SK-N-SH (cell line): ENCODE data around the gene OR6C4. TPM values are rescaled to one million over a fixed set of nuclear protein-coding genes. Genes with fewer than 3 reads are reported as not detected.

Experiments
- CTCF ChIA-PET: fragments of 300-600, 350-600 bp; formaldehyde crosslinking; extraction: SDS; loops from one replicate; lab custom pipeline; 2021; lab: Yijun Ruan, JAX
- POLR2A ChIA-PET: fragments of 350-600 bp; sonication (Branson Sonifier 250); formaldehyde crosslinking; extraction: SDS; loops from one replicate; lab custom pipeline; 2020; ENCODE audit warnings: antibody characterized with exemption, inconsistent platforms; lab: Yijun Ruan, JAX
- DNase-seq: peaks from one replicate; pipeline ENCODE4 v3.0.0; 2012
- H2AFZ ChIP-seq: fragments of 200-600 bp; sonication (generic); 2 replicates; pipeline ENCODE4 v1.8.1; 2016; ENCODE audit warnings: antibody characterized with exemption, mild to moderate bottlenecking, low read depth
- H3F3A ChIP-seq: fragments of 200-600 bp; sonication (generic); replicated peaks from 2 replicates; pipeline ENCODE3; 2016; ENCODE audit warnings: antibody characterized with exemption, mild to moderate bottlenecking; ENCODE audit not compliant: insufficient read depth
- H3K27ac ChIP-seq, 2 experiments: fragments of 200-500 bp in 1 of 2; fragments of 200-600 bp in 1 of 2; sonication (Bioruptor generic) in 1 of 2; sonication (generic), shearing (Covaris generic) in 1 of 2; 2 replicates each; pipeline versions ENCODE4 v1.5.1 to v1.6.1; 2014 to 2016; ENCODE audit warnings: low read depth in 2 of 2, inconsistent platforms in 1 of 2, low read length in 1 of 2, mild to moderate bottlenecking in 1 of 2, mixed read lengths in 1 of 2
- H3K27me3 ChIP-seq: fragments of 200-600 bp; sonication (generic), shearing (Covaris generic); 2 replicates; pipeline ENCODE4 v1.6.1; 2016; ENCODE audit warnings: mixed run types; ENCODE audit not compliant: insufficient read depth
- H3K36me3 ChIP-seq, 2 experiments: fragments of 200-500 bp in 1 of 2; fragments of 200-600 bp in 1 of 2; sonication (Bioruptor generic) in 1 of 2; sonication (generic) in 1 of 2; replicated peaks in 1 of 2; 2 replicates each; pipeline versions ENCODE3 to v1.5.1; 2014 to 2016; ENCODE audit warnings: low read length in 1 of 2, mild to moderate bottlenecking in 1 of 2; ENCODE audit not compliant: insufficient read depth in 2 of 2, control insufficient read depth in 1 of 2
- H3K4me1 ChIP-seq, 2 experiments: fragments of 200-500 bp in 1 of 2; fragments of 200-600 bp in 1 of 2; sonication (Bioruptor generic) in 1 of 2; sonication (generic), shearing (Covaris generic) in 1 of 2; 2 replicates each; pipeline versions ENCODE4 v1.5.1 to v1.6.1; 2014 to 2016; ENCODE audit warnings: low read depth in 1 of 2, low read length in 1 of 2, mixed run types in 1 of 2; ENCODE audit not compliant: insufficient read depth in 2 of 2, control insufficient read depth in 1 of 2
- H3K4me2 ChIP-seq: fragments of 200-600 bp; sonication (generic), shearing (Covaris generic); 2 replicates; pipeline ENCODE4 v1.6.1; 2017; ENCODE audit warnings: mixed run types
- H3K4me3 ChIP-seq, 2 experiments: fragments of 200-500 bp in 1 of 2; fragments of 200-600 bp in 1 of 2; sonication (Bioruptor generic) in 1 of 2; sonication (generic), shearing (Covaris generic) in 1 of 2; 2 replicates each; pipeline versions ENCODE4 v1.5.1 to v1.8.1; 2014 to 2016; ENCODE audit warnings: low read depth in 2 of 2, inconsistent platforms in 1 of 2, low read length in 1 of 2, mild to moderate bottlenecking in 1 of 2, mixed read lengths in 1 of 2, moderate library complexity in 1 of 2
- H3K79me2 ChIP-seq: fragments of 200-600 bp; sonication (generic); 2 replicates; pipeline ENCODE4 v1.8.1; 2017; ENCODE audit warnings: mild to moderate bottlenecking; ENCODE audit not compliant: insufficient read depth
- H3K9ac ChIP-seq: fragments of 200-600 bp; sonication (generic); 2 replicates; pipeline ENCODE4 v1.6.1; 2017; ENCODE audit warnings: mixed run types
- H3K9me2 ChIP-seq: fragments of 200-600 bp; sonication (generic); 2 replicates; pipeline ENCODE4 v1.6.1; 2017; ENCODE audit warnings: mixed run types
- H3K9me3 ChIP-seq: fragments of 200-600 bp; sonication (generic); 2 replicates; pipeline ENCODE4 v1.6.1; 2017; ENCODE audit warnings: mixed run types, mild to moderate bottlenecking, moderate library complexity
- H4K20me1 ChIP-seq: fragments of 200-600 bp; sonication (generic); 2 replicates; pipeline ENCODE4 v1.6.1; 2017; ENCODE audit warnings: mild to moderate bottlenecking, mixed run types; ENCODE audit not compliant: insufficient read depth
- EP300 ChIP-seq, 2 experiments: IDR thresholded peaks; 2 replicates each; pipeline versions ENCODE4 v1.4.0 to v1.6.1; 2012; ENCODE audit warnings: borderline replicate concordance in 1 of 2, low read depth in 1 of 2, low read length in 1 of 2
- GABPA ChIP-seq: IDR thresholded peaks from 2 replicates; pipeline ENCODE4 v1.4.0; 2012; ENCODE audit warnings: low read depth, mild to moderate bottlenecking
- GATA2 ChIP-seq: sonication (generic); formaldehyde crosslinking; IDR thresholded peaks from 2 replicates; pipeline ENCODE4 v1.5.0; 2020; ENCODE audit warnings: mild to moderate bottlenecking, missing genetic modification reagents
- JUND ChIP-seq: IDR thresholded peaks from 2 replicates; pipeline ENCODE4 v1.4.0; 2012
- MAX ChIP-seq: IDR thresholded peaks from 2 replicates; pipeline ENCODE4 v1.4.0; 2012; ENCODE audit warnings: low read depth
- MEF2A ChIP-seq: IDR thresholded peaks from 2 replicates; pipeline ENCODE4 v1.4.0; 2012; ENCODE audit warnings: low read depth, borderline replicate concordance
- NRF1 ChIP-seq: IDR thresholded peaks from 2 replicates; pipeline ENCODE4 v1.6.1; 2012; ENCODE audit warnings: low read depth, mild to moderate bottlenecking, low read length
- PBX3 ChIP-seq: IDR thresholded peaks from 2 replicates; pipeline ENCODE4; 2012
- POLR2AphosphoS5 ChIP-seq: IDR thresholded peaks from 2 replicates; pipeline ENCODE4 v1.6.1; 2012; ENCODE audit warnings: low read depth, low read length
- RAD21 ChIP-seq: IDR thresholded peaks from 2 replicates; pipeline ENCODE4 v1.6.1; 2012; ENCODE audit warnings: mild to moderate bottlenecking, low read length
- RFX5 ChIP-seq: IDR thresholded peaks from 2 replicates; pipeline ENCODE4 v1.6.1; 2012; ENCODE audit warnings: mild to moderate bottlenecking, improper control_type of control experiment, low read length
- RXRA ChIP-seq: IDR thresholded peaks from 2 replicates; pipeline ENCODE4 v1.4.0; 2012; ENCODE audit warnings: low read depth, mild to moderate bottlenecking, borderline replicate concordance
- SIN3A ChIP-seq: IDR thresholded peaks from 2 replicates; pipeline ENCODE4 v1.6.1; 2012; ENCODE audit warnings: low read depth, mild to moderate bottlenecking, low read length, moderate library complexity, borderline replicate concordance
- SMC3 ChIP-seq: IDR thresholded peaks from 2 replicates; pipeline ENCODE4 v1.6.1; 2012; ENCODE audit warnings: low read depth, low read length, improper control_type of control experiment
- WGBS: methylation state at CpG from one replicate; pipeline ENCODE4 v1.1.6; 2017; ENCODE audit warnings: low lambda C conversion rate; 5-methylcytosine and 5-hydroxymethylcytosine counted together
- polyA plus RNA-seq, 3 experiments: library from polyadenylated mRNA; depleted of rRNA; stranded (reverse); fragments of >200 nt; gene quantifications; 2 replicates each; pipeline ENCODE4 v1.2.3, GENCODE V29; 2012
- TF ChIP-seq, protein P1 (sequence below): IDR thresholded peaks from 2 replicates; pipeline ENCODE4 v1.6.1; 2012; ENCODE audit warnings: mild to moderate bottlenecking, low read depth, low read length, moderate library complexity

The OR6C4 gene
- polyA plus RNA-seq, 1 of the 3 experiments (the other 2 are of a cell fraction): not detected

DNA sequence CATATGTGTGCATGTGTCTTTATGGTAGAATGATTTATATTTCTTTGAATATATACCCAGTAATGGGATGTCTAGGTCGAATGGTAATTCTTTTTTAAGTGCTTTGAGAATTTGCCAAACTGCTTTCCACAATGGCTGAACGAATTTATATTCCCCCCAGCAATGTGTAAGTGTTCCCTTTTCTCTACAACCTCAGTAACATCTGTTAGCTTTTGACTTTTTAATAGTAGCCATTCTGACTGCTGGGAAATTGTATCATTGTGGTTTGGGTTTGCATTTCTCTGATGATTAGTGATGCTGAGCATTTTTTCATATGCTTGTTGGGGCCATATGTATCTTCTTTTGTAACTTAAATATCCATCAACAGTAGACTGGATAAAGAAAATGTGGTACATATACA lies 47.8 kb upstream of the OR6C4 start:
- no peaks in the 10 kb centered on the region for H3K27me3 ChIP-seq
- POLR2A ChIA-PET: no interaction called here
- no peaks in the 10 kb centered on the region for H3K4me1 ChIP-seq
- no peaks in the 10 kb centered on the region for H3F3A ChIP-seq
- H3K27ac ChIP-seq: no peak overlapping the region
- no peaks in the 10 kb centered on the region for H3K9me3 ChIP-seq
- no peak overlapping the region for H3K4me2 ChIP-seq
- H3K36me3 ChIP-seq: no peaks in the 10 kb centered on the region
- H3K9me2 ChIP-seq: no peaks in the 10 kb centered on the region
- DNase-seq: no peak
- CTCF ChIA-PET: no interaction called here
- no peak overlapping the region for H2AFZ ChIP-seq
- 2% methylated on average over 2 of the region's 2 CpGs for WGBS
- H4K20me1 ChIP-seq: no peaks in the 10 kb centered on the region
- TF ChIP-seq EP300 (IDR thresholded peaks at IDR 0.05; ENCODE audit: borderline replicate concordance in 1 of 2, low read depth in 1 of 2, low read length in 1 of 2): no peak
- no peak for TF ChIP-seq RAD21
- TF ChIP-seq JUND: no peak
- no peak for TF ChIP-seq SMC3
- TF ChIP-seq MEF2A: no peak
- TF ChIP-seq GATA2 (CRISPR knock-in tag): no peak
- TF ChIP-seq, protein P1, sequence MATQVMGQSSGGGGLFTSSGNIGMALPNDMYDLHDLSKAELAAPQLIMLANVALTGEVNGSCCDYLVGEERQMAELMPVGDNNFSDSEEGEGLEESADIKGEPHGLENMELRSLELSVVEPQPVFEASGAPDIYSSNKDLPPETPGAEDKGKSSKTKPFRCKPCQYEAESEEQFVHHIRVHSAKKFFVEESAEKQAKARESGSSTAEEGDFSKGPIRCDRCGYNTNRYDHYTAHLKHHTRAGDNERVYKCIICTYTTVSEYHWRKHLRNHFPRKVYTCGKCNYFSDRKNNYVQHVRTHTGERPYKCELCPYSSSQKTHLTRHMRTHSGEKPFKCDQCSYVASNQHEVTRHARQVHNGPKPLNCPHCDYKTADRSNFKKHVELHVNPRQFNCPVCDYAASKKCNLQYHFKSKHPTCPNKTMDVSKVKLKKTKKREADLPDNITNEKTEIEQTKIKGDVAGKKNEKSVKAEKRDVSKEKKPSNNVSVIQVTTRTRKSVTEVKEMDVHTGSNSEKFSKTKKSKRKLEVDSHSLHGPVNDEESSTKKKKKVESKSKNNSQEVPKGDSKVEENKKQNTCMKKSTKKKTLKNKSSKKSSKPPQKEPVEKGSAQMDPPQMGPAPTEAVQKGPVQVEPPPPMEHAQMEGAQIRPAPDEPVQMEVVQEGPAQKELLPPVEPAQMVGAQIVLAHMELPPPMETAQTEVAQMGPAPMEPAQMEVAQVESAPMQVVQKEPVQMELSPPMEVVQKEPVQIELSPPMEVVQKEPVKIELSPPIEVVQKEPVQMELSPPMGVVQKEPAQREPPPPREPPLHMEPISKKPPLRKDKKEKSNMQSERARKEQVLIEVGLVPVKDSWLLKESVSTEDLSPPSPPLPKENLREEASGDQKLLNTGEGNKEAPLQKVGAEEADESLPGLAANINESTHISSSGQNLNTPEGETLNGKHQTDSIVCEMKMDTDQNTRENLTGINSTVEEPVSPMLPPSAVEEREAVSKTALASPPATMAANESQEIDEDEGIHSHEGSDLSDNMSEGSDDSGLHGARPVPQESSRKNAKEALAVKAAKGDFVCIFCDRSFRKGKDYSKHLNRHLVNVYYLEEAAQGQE: no peak
- no peak for TF ChIP-seq RFX5
- TF ChIP-seq NRF1: no peak
- TF ChIP-seq MAX: no peak
- no peak for TF ChIP-seq SIN3A
- no peak for TF ChIP-seq PBX3
- H3K79me2 ChIP-seq: no peaks in the 10 kb centered on the region
- H3K4me3 ChIP-seq: no peak overlapping the region
- H3K9ac ChIP-seq: no peak overlapping the region

DNA sequence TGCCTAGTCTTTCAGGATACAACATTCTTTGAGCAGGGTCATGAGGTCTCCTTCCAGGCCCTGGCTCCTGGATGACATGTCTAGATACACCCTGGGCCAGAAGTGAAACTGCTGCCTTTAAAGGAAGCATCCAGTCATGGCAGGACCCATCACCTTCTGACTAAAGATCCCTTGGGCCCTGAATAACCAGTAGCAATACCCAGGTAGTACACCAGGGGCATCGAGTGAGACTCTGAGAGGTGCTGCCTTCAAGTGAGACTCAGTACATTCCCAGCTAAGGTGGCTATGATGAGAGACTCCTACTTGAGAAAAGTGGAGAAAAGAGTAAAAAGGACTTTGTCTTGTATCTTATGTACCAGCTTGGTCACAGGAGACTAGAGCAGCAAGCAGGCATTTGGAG lies 33.7 kb upstream of the OR6C4 start:
- Histone ChIP-seq H3K36me3 (no peaks in the 10 kb centered on the region), H3K79me2 (no peaks in the 10 kb centered on the region), H4K20me1 (no peaks in the 10 kb centered on the region), H3K9me2 (no peaks in the 10 kb centered on the region), H3K4me3 (no peak overlapping the region), H3K4me1 (no peaks in the 10 kb centered on the region), H3K27ac (no peak overlapping the region), H3K9me3 (no peaks in the 10 kb centered on the region), H3K27me3 (no peaks in the 10 kb centered on the region), H3K4me2 (no peak overlapping the region), H3K9ac (no peak overlapping the region), H2AFZ (no peak overlapping the region), H3F3A (no peaks in the 10 kb centered on the region)
- TF ChIP-seq POLR2AphosphoS5: no peak
- TF ChIP-seq JUND: no peak
- no peak for TF ChIP-seq RXRA
- no peak for TF ChIP-seq MAX
- TF ChIP-seq GABPA: no peak
- CTCF ChIA-PET: interaction anchor here (0.8 kb wide), 1 partner anchor 23 kb away, joined by 3 read pairs; the partner anchor contains the start of gene OR6C68
- POLR2A ChIA-PET: no interaction called here
- WGBS: 0% methylated on average over 1 of the region's 1 CpG
- DNase-seq: no peak
